Testis (tissue), 2 donors: ENCODE measurements around the gene FCAR.
"Not testable (repeated sequence)": the region's sequence is repeated elsewhere in the genome, so short reads cannot be mapped to it uniquely, and the experiment has no call there.

Source experiments
- POLR2A ChIP-seq: fragments of 450-650 bp; IDR thresholded peaks from one replicate; pipeline ENCODE4 v1.6.1; 2017; ENCODE audit warnings: antibody characterized with exemption, mild to moderate bottlenecking, moderate library complexity
- TF ChIP-seq, protein P1 (sequence below), 3 experiments: fragments of 450-650 bp in 2 of 3; fragments of 200-600 bp in 1 of 3; sonication (generic) in 1 of 3; IDR thresholded peaks; one replicate each; pipeline ENCODE4 v1.5.1; 2016 to 2019; ENCODE audit warnings: antibody characterized with exemption in 3 of 3, mild to moderate bottlenecking in 2 of 3, moderate library complexity in 1 of 3

DNA sequence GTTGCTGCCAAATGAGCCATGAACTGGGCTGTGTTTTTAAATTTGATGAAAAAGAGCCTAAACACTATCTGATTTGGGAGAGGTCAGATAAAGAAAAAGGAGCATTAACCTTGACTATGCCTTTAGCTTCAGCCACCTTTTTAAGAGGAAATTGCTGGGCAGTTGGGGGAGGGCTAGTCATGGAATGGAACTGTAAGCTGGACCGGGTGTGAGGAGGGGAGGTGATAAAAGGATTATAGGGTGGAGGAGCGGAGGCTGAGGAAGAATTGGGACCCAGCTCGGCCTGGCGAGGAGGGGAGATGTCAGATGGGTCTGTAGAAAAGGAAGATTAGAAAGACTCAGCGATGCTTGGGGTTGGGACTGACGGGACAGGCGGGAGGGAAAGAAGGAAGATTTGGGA lies 24.6 kb downstream of the FCAR start:
- TF ChIP-seq, protein P1, sequence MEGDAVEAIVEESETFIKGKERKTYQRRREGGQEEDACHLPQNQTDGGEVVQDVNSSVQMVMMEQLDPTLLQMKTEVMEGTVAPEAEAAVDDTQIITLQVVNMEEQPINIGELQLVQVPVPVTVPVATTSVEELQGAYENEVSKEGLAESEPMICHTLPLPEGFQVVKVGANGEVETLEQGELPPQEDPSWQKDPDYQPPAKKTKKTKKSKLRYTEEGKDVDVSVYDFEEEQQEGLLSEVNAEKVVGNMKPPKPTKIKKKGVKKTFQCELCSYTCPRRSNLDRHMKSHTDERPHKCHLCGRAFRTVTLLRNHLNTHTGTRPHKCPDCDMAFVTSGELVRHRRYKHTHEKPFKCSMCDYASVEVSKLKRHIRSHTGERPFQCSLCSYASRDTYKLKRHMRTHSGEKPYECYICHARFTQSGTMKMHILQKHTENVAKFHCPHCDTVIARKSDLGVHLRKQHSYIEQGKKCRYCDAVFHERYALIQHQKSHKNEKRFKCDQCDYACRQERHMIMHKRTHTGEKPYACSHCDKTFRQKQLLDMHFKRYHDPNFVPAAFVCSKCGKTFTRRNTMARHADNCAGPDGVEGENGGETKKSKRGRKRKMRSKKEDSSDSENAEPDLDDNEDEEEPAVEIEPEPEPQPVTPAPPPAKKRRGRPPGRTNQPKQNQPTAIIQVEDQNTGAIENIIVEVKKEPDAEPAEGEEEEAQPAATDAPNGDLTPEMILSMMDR (IDR thresholded peaks at IDR 0.05): not testable (repeated sequence)
- TF ChIP-seq POLR2A: not testable (repeated sequence)
